ENCODE data around the gene ADARB2. TPM values are rescaled to one million over a fixed set of nuclear protein-coding genes. Genes with fewer than 3 reads are reported as not detected.

ADARB2 gene
- total RNA-seq, 1 donor from 2014 or later = 1.2 TPM

DNA sequence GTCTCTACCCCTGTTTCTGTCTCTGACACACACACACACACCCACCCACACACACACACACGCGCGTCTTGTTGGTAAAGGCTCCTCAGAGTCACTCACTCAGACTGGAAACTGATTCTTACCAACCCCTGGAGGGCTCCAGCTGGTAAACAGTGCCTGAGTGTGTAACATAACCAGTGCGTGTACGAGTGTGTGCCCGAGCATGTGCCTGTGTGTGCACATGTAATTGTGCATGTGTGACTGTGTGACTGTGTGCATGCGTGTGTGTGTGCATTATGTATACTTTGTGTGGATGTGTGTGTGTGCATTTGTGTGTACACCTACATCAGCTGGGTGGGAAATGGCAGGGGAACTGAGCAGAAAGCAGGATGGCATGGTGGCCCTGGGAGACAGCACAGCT, 364.0 kb downstream of the ADARB2 start:
- ATAC-seq = no peak

GRCh38 chr10:1372212-1372611, 365.1 kb downstream of the ADARB2 start:
- Histone ChIP-seq H3K27me3 (peaks cover 10% of the 10 kb centered on the region), H3K4me3 (no peak overlapping the region), H3K36me3 (no peaks in the 10 kb centered on the region), H3K27ac (no peak overlapping the region), H3K4me1 (no peaks in the 10 kb centered on the region), H3K9me3 (no peaks in the 10 kb centered on the region)
- no peak for TF ChIP-seq CTCF (IDR thresholded peaks at IDR 0.05)
- ATAC-seq (no peak), DNase-seq (no peak)
- intact Hi-C loops (cut with DNase I) = no loop called here

More for the DNA sequence above, 364.0 kb downstream of the ADARB2 start:
- H3K27me3 ChIP-seq = peaks cover 20% of the 10 kb centered on the region
- DNase-seq = no peak
- H3K27ac ChIP-seq = no peak overlapping the region
- no peak for TF ChIP-seq CTCF (IDR thresholded peaks at IDR 0.05)
- intact Hi-C loops (cut with DNase I) = no loop called here
- no peaks in the 10 kb centered on the region for H3K4me1 ChIP-seq
- no peak overlapping the region for H3K4me3 ChIP-seq
- no peaks in the 10 kb centered on the region for H3K36me3 ChIP-seq
- no peaks in the 10 kb centered on the region for H3K9me3 ChIP-seq

DNA sequence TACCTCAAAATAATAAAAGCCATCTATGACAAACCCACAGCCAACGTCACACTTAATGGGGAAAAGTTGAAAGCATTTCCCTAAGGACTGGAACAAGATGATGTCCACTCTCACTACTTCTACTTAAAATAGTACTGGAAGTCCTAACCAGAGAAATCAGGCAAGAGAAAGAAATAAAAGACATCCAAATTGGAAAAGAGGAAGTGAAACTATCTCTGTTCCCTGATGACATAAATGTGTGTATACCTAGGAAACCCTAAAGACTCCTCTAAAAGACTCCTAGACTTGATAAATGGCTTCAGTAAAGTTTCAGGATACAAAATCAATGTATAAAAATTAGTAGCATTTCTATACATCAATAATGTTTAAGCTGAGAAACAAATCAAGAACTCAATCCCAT, 367.0 kb downstream of the ADARB2 start:
- intact Hi-C loops (cut with DNase I) = no loop called here
- H3K27ac ChIP-seq = no peak overlapping the region
- ATAC-seq = no peak
- H3K4me3 ChIP-seq = no peak overlapping the region
- no peaks in the 10 kb centered on the region for H3K4me1 ChIP-seq
- DNase-seq = no peak
- peaks cover 9% of the 10 kb centered on the region for H3K27me3 ChIP-seq
- no peaks in the 10 kb centered on the region for H3K9me3 ChIP-seq
- no peak for TF ChIP-seq CTCF (IDR thresholded peaks at IDR 0.05)
- no peaks in the 10 kb centered on the region for H3K36me3 ChIP-seq

- no peaks in the 10 kb centered on the region for H3K4me1 ChIP-seq
- ATAC-seq (no peak), DNase-seq (no peak)
- no peak for TF ChIP-seq CTCF (IDR thresholded peaks at IDR 0.05)
- H3K9me3 ChIP-seq = no peaks in the 10 kb centered on the region
- no peak overlapping the region for H3K27ac ChIP-seq
- no peak overlapping the region for H3K4me3 ChIP-seq
- peaks cover 9% of the 10 kb centered on the region for H3K27me3 ChIP-seq
- no peaks in the 10 kb centered on the region for H3K36me3 ChIP-seq
- intact Hi-C loops (cut with DNase I) = no loop called here
These were observed 367.7 kb downstream of the ADARB2 start for GRCh38 chr10:1369665-1370064.

GRCh38 chr10:1369197-1369596, 368.1 kb downstream of the ADARB2 start:
- no peak for ATAC-seq
- no peak overlapping the region for H3K4me3 ChIP-seq
- intact Hi-C loops (cut with DNase I) = no loop called here
- TF ChIP-seq CTCF (IDR thresholded peaks at IDR 0.05) = no peak
- H3K27ac ChIP-seq = no peak overlapping the region
- no peaks in the 10 kb centered on the region for H3K36me3 ChIP-seq
- H3K9me3 ChIP-seq = no peaks in the 10 kb centered on the region
- DNase-seq = no peak
- H3K27me3 ChIP-seq = peaks cover 5% of the 10 kb centered on the region
- H3K4me1 ChIP-seq = no peaks in the 10 kb centered on the region

GRCh38 chr10:1368842-1369171, 368.5 kb downstream of the ADARB2 start:
- Histone ChIP-seq H3K27ac (no peak overlapping the region), H3K36me3 (no peaks in the 10 kb centered on the region), H3K4me1 (no peaks in the 10 kb centered on the region), H3K4me3 (no peak overlapping the region), H3K9me3 (no peaks in the 10 kb centered on the region), H3K27me3 (peaks cover 4% of the 10 kb centered on the region)
- peak; percentile 71 for ATAC-seq
- TF ChIP-seq CTCF (IDR thresholded peaks at IDR 0.05) = peak; percentile 46
- DNase-seq = no peak
- intact Hi-C loops (cut with DNase I) = no loop called here
